Stimulated activated CD4-positive, alpha-beta T cell treated with anti-CD3 and anti-CD28 coated beads, TNF-alpha, amount 100 ng/mL, for 4 hours (primary cell): Measurements from ENCODE around the gene UBXN6.
A peak's percentile ranks its signal among the peaks of the same experiment; 100 is the strongest.

Source experiments
- DNase-seq, 3 experiments: peaks; one replicate each; pipeline ENCODE4 v3.0.0-alpha.2; 2020; ENCODE audit warnings: low read depth in 3 of 3

The UBXN6 gene

GRCh38 chr19:4456843-4457653 lies 546 bp downstream of the UBXN6 start:
- DNase-seq, result peak in 2 of 3 experiments; percentile 35 to 48

- no peak for DNase-seq
Observed at GRCh38 chr19:4456476-4456842, 1.1 kb downstream of the UBXN6 start.

- no peak for DNase-seq
Observed at GRCh38 chr19:4455719-4456475, 1.7 kb downstream of the UBXN6 start.

GRCh38 chr19:4454747-4455718 lies 2.6 kb downstream of the UBXN6 start:
- no peak for DNase-seq

GRCh38 chr19:4453232-4454179 lies 4.1 kb downstream of the UBXN6 start:
- DNase-seq, result no peak

GRCh38 chr19:4452230-4452990 lies 5.2 kb downstream of the UBXN6 start:
- DNase-seq, result no peak

GRCh38 chr19:4449639-4450028 lies 8.0 kb downstream of the UBXN6 start:
- no peak for DNase-seq

GRCh38 chr19:4449022-4449638 lies 8.5 kb downstream of the UBXN6 start:
- no peak for DNase-seq

GRCh38 chr19:4448147-4448985 lies 9.2 kb downstream of the UBXN6 start:
- no peak for DNase-seq

- no peak for DNase-seq
Observed at GRCh38 chr19:4447327-4448146, 10.1 kb downstream of the UBXN6 start.

GRCh38 chr19:4446704-4447200 lies 10.8 kb downstream of the UBXN6 start:
- no peak for DNase-seq

- DNase-seq, result no peak
Observed at GRCh38 chr19:4445963-4446703, 11.5 kb downstream of the UBXN6 start.

- DNase-seq, result no peak
Observed at GRCh38 chr19:4444765-4445741, 12.5 kb downstream of the UBXN6 start.

GRCh38 chr19:4443966-4444764 lies 13.4 kb downstream of the UBXN6 start:
- no peak for DNase-seq

- no peak for DNase-seq
Observed at GRCh38 chr19:4443188-4443587, 14.4 kb downstream of the UBXN6 start.
